Measurements from ENCODE around the gene ARHGAP26. TPM values are rescaled to one million over a fixed set of nuclear protein-coding genes. Genes with fewer than 3 reads are reported as not detected.

ARHGAP26 gene
- total RNA-seq, 1 experiment from 2014 or later, result 38.3 TPM

DNA sequence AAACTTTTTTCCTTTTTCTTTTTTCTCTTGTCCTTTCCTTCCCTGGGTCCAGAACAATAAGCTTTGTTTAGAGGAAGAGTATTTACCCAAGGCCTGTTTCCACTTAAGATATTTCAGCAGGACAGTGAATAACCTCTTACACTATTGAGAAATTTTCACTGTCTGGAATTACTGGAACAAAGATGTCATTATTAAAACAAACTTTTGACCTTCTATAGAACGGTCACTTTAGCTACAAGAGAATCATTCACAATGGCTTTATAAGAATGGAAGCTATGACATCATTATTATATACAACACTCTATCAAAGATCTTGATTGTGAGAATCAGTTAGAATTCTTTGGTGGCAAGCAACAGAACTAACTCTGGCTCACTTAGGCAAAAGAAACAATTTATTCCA lies 22.0 kb upstream of the ARHGAP26 start:
- in situ Hi-C loops (cut with HindIII; ENCODE audit: low pct_unique_long_range_greater_than_20kb, low sequenced_read_pairs), result no loop called here
- no peak for DNase-seq (ENCODE audit: low read depth)

DNA sequence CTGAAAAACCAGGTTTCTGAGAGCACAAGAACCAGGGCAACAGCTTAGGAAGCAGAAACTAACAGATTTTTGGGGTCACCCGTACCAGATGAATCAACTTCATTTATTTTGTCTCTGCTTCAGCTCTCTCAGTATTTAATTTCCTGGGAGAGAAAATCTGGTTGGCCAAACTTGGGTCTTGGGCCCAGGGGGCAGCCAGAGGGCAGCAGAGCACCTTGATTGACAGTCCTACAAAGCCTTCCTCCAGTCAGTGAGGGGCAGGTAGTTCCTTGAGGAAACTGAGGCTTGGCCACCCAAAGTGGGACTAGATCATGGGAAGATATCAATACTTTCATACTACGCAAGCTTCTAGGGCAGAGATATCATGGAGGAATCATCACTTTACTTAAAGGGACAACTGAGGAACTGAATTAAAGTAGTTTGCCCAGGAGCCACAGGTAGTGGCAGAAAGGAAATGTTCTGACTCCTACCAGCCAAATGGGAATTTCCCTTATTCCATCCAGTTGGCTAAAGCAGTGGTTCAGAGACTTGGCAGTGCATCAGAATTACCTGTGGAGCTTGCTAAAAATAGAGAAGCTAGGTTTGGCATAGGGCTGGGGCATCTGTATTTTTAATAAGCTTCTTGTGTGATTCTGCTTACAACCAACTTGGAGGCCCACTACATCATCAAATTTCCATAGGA lies 21.5 kb upstream of the ARHGAP26 start:
- peak; percentile 37 for DNase-seq (ENCODE audit: low read depth)
- in situ Hi-C loops (cut with HindIII; ENCODE audit: low pct_unique_long_range_greater_than_20kb, low sequenced_read_pairs), result no loop called here

DNA sequence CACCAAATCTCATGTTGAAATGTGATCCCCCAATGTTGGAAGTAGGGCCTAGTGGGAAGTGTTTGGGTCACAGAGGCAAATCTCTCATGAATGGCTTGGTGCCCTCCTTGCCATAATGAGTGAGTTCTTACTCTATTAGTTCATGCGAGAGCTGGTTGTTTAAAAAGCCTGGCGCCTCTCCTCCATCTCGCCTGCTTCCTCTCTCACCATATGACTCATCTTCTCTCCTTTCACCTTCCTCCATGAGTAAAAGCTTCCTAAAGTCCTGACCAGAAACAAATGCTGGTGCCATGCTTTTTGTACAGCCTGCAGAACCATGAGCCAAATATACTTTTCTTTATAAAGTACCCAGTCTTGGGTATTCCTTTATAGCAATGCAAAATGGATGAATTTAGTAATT lies 20.9 kb upstream of the ARHGAP26 start:
- no peak for DNase-seq (ENCODE audit: low read depth)
- in situ Hi-C loops (cut with HindIII; ENCODE audit: low pct_unique_long_range_greater_than_20kb, low sequenced_read_pairs), result no loop called here

GRCh38 chr5:142753116-142753631 lies 17.0 kb upstream of the ARHGAP26 start:
- no peak for DNase-seq (ENCODE audit: low read depth)
- in situ Hi-C loops (cut with HindIII; ENCODE audit: low pct_unique_long_range_greater_than_20kb, low sequenced_read_pairs), result no loop called here

GRCh38 chr5:142754031-142754430 lies 16.1 kb upstream of the ARHGAP26 start:
- in situ Hi-C loops (cut with HindIII; ENCODE audit: low pct_unique_long_range_greater_than_20kb, low sequenced_read_pairs), result no loop called here
- no peak for DNase-seq (ENCODE audit: low read depth)

GRCh38 chr5:142756576-142756975 lies 13.6 kb upstream of the ARHGAP26 start:
- in situ Hi-C loops (cut with HindIII; ENCODE audit: low pct_unique_long_range_greater_than_20kb, low sequenced_read_pairs), result no loop called here
- DNase-seq (ENCODE audit: low read depth), result no peak

DNA sequence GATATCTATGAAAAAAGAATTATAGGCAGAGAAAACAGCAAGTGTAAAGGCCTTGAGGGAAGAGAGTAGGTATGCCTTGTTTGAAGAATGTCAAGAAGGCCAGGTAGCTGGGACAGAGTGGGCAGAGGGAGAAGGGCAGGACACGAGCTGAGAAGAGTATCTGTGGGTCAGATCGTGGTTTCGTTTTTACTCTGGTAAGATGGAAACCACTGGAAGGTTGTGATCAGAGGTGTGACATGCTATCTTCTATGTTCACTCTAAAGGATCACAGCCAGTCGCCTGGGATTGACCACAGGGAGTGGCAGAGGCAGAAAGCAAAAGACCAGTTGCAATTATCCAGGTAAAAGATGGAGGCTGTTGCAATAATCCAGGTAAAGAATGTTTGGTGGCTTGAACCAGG lies 12.6 kb upstream of the ARHGAP26 start:
- no peak for DNase-seq (ENCODE audit: low read depth)
- in situ Hi-C loops (cut with HindIII; ENCODE audit: low pct_unique_long_range_greater_than_20kb, low sequenced_read_pairs), result no loop called here

DNA sequence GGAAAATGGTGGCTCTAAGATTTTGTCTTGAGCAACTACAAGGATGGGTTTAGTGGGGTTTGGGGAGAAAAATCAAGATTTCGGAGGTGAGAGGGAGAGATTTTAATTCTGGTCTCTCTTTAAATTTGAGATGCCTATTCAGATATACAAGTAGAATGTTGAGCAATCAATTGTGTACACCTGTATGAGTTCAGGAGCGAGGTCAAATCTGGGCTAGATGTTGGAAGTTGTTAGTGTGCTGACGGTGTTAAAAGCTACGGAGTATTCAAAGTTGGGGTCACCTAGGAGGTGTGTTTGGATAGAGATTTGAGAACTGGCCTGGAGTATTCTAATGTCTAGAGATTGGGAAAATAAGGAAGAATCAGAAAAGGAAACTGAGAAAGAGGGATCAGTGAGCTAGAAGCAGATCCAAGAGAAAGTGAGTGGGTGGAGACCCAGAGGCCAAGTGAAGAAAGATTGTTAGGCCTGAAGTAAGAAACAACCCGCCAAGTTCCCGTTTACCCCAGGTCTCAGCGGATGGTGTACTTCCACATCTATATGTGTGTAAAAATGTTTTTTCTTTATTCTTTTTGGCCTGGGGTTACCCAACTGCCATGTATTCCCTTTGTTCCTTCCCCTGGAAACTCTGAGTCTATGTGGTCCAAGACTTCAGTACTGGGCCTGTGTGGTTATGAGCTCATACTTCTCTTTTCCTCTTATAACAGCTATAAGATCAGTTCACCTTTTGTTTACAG lies 11.9 kb upstream of the ARHGAP26 start:
- in situ Hi-C loops (cut with HindIII; ENCODE audit: low pct_unique_long_range_greater_than_20kb, low sequenced_read_pairs), result no loop called here
- DNase-seq (ENCODE audit: low read depth), result no peak

GRCh38 chr5:142758796-142759145 lies 11.4 kb upstream of the ARHGAP26 start:
- no peak for DNase-seq (ENCODE audit: low read depth)
- in situ Hi-C loops (cut with HindIII; ENCODE audit: low pct_unique_long_range_greater_than_20kb, low sequenced_read_pairs), result no loop called here

DNA sequence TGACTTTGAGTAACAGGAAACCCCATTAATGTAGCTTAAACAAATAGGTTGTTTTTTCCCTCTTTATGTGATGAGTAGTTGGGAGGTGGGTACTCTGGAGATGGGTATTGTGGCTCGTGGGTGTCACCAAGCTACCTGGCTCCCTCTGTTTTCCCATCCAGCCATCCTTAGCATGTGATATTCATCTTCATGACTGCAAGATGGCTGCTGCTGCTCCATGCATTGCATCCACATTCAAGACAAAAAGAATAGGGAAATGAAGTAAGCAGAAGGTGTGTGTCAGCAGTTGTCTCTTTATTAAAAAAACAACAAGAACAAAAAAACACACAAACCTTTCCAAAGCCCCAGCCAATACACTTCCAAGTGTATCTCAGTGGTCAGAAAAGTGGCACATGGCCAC lies 6.5 kb upstream of the ARHGAP26 start:
- no peak for DNase-seq (ENCODE audit: low read depth)
- in situ Hi-C loops (cut with HindIII; ENCODE audit: low pct_unique_long_range_greater_than_20kb, low sequenced_read_pairs), result no loop called here

GRCh38 chr5:142767178-142767577 lies 3.0 kb upstream of the ARHGAP26 start:
- in situ Hi-C loops (cut with HindIII; ENCODE audit: low pct_unique_long_range_greater_than_20kb, low sequenced_read_pairs), result no loop called here
- DNase-seq (ENCODE audit: low read depth), result no peak

DNA sequence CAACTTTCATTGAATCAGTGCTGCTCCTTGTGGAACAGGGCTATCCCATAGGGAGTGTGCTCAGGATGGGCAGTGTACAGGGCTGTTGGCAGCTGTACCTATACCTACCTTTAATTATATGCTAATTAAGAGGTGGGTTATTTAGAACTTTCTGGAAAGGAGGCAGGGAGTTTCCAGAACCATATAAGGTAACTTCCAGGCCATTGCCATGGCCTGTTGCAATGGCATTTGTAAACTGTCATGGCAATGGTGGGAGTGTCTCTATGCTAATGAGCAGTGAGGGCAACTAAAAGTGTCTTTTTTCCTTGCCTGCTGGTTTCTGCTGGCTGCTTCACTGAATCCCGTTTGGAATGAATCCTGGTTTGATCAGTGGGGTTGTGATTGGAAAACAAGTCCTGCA lies 2.3 kb upstream of the ARHGAP26 start:
- in situ Hi-C loops (cut with HindIII; ENCODE audit: low pct_unique_long_range_greater_than_20kb, low sequenced_read_pairs), result no loop called here
- DNase-seq (ENCODE audit: low read depth), result no peak

GRCh38 chr5:142769251-142769792 lies 855 bp upstream of the ARHGAP26 start:
- in situ Hi-C loops (cut with HindIII; ENCODE audit: low pct_unique_long_range_greater_than_20kb, low sequenced_read_pairs), result no loop called here
- no peak for DNase-seq (ENCODE audit: low read depth)

GRCh38 chr5:142770650-142771609 lies 753 bp downstream of the ARHGAP26 start:
- DNase-seq (ENCODE audit: low read depth), result peak; percentile 70
- in situ Hi-C loops (cut with HindIII; ENCODE audit: low pct_unique_long_range_greater_than_20kb, low sequenced_read_pairs), result no loop called here

DNA sequence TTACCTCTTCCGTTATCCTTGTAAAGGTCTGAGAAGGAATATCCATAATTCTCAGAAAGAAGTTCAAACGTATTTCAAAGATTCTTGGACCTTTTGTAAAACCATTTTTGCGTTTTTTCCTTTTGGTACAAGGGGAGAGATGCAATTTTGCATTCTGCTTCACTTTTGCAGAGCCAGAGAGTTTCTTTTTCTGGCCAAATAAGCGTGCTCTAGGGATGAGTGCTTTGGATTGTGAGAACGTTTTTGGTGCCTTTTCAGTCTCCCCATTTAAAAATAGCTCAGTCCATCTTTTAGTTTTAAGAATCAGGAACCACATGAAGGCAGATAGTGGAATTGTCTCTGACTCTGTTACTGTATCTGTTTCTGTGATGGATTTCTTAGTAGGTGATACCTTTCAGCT lies 1.5 kb downstream of the ARHGAP26 start:
- in situ Hi-C loops (cut with HindIII; ENCODE audit: low pct_unique_long_range_greater_than_20kb, low sequenced_read_pairs), result no loop called here
- no peak for DNase-seq (ENCODE audit: low read depth)

DNA sequence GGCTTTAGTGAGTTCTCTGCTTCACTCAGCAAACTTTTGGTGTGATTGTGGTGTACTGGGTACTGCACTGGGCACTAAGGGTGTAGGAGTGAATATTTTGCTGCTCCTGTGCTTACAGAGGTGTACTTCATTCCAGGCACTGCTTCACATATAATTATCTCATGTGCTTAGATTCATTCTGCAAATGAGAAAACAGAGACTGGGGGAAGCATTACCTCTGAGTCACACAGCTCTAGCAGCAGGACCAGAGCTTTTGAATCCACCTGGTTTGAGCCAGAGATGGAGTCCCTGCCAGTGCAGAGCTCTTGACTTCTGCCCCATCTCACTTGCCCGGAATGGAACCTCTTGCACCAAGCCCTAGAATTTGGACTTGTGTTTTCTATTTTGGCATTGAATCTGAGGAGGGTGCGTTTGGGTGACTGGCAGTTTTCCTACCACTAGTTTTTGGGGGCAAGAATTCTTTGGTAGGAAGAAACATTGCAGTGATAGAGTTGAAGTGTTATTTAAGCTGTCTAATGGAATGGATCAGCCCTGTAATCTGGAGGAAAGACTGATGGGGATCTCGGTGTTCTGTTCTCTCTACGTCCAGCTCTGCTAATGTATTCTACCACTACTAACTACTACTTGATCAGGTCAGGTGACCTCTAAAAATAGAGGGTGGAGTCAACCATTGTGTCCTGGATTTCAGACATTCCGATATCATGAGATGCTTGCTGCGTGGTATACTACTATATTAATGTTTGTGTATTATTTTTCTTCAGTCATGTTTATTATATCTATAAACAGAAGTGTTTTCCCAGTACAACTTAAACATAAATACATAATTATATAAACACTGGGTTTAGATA lies 2.5 kb downstream of the ARHGAP26 start:
- DNase-seq (ENCODE audit: low read depth), result no peak
- in situ Hi-C loops (cut with HindIII; ENCODE audit: low pct_unique_long_range_greater_than_20kb, low sequenced_read_pairs), result no loop called here

- in situ Hi-C loops (cut with HindIII; ENCODE audit: low pct_unique_long_range_greater_than_20kb, low sequenced_read_pairs), result no loop called here
- DNase-seq (ENCODE audit: low read depth), result no peak
These were observed 6.9 kb downstream of the ARHGAP26 start for GRCh38 chr5:142777099-142777498.

GRCh38 chr5:142777850-142778249 lies 7.7 kb downstream of the ARHGAP26 start:
- no peak for DNase-seq (ENCODE audit: low read depth)
- in situ Hi-C loops (cut with HindIII; ENCODE audit: low pct_unique_long_range_greater_than_20kb, low sequenced_read_pairs), result no loop called here

Measured in Caki2 (cell line).